HepG2 (cell line): ENCODE measurements around the gene SCARB2. TPM values are rescaled to one million over a fixed set of nuclear protein-coding genes. Genes with fewer than 3 reads are reported as not detected.
A peak's percentile ranks its signal among the peaks of the same experiment; 100 is the strongest.

Source experiments
- DR1 ChIP-seq: sonication (generic); formaldehyde crosslinking; IDR thresholded peaks from 2 replicates; pipeline ENCODE4 v1.8.0; 2021; ENCODE audit warnings: mild to moderate bottlenecking, missing genetic modification reagents, inconsistent platforms
- ETV5 ChIP-seq: IDR thresholded peaks from 2 replicates; pipeline ENCODE4 v1.6.1; 2018; ENCODE audit warnings: missing biosample characterization, missing genetic modification reagents, inconsistent platforms, borderline replicate concordance
- FOXM1 ChIP-seq: sonication (generic); formaldehyde crosslinking; IDR thresholded peaks from 2 replicates; pipeline ENCODE4 v1.5.0; 2020; ENCODE audit warnings: missing genetic modification reagents
- HIVEP1 ChIP-seq: sonication (generic); formaldehyde crosslinking; IDR thresholded peaks from 2 replicates; pipeline ENCODE4 v1.4.0; 2020; ENCODE audit warnings: mild to moderate bottlenecking, missing genetic modification reagents
- MXI1 ChIP-seq: IDR thresholded peaks from 3 replicates; pipeline ENCODE4 v1.6.1; 2012; ENCODE audit warnings: low read depth, low read length, inconsistent platforms, borderline replicate concordance
- SAP130 ChIP-seq: IDR thresholded peaks from 2 replicates; pipeline ENCODE4 v1.6.1; 2016; ENCODE audit warnings: low read depth
- SP2 ChIP-seq: sonication (generic); formaldehyde crosslinking; IDR thresholded peaks from 2 replicates; pipeline ENCODE4 v1.5.1; 2020; ENCODE audit warnings: mild to moderate bottlenecking, missing genetic modification reagents
- SPEN ChIP-seq: sonication (generic); formaldehyde crosslinking; IDR thresholded peaks from 2 replicates; pipeline ENCODE4 v1.5.1; 2020; ENCODE audit warnings: low read depth, mild to moderate bottlenecking, missing genetic modification reagents
- ZBTB1 ChIP-seq: sonication (generic); formaldehyde crosslinking; IDR thresholded peaks from 2 replicates; pipeline ENCODE4 v1.4.0; 2020; ENCODE audit warnings: missing genetic modification reagents, borderline replicate concordance
- ZNF30 ChIP-seq: sonication (generic); formaldehyde crosslinking; IDR thresholded peaks from 2 replicates; pipeline ENCODE4 v1.5.0; 2020; ENCODE audit warnings: mild to moderate bottlenecking, missing genetic modification reagents
- polyA plus RNA-seq, 8 experiments: library from polyadenylated mRNA; depleted of rRNA in 3 of 8; stranded (reverse) in 7 of 8; unstranded in 1 of 8; fragments of >200 nt; fragmentation: Illumina TruSeq in 4 of 8; extraction: Trizol in 4 of 8; gene quantifications; 2 replicates each; pipeline versions ENCODE4 v1.2.1 to v1.2.3, GENCODE V29; 2011 to 2016; ENCODE audit warnings: low read depth in 4 of 8, missing spikeins in 1 of 8, mixed read lengths in 1 of 8; ENCODE audit not compliant: insufficient read depth in 1 of 8
- total RNA-seq, 5 experiments: library from RNA; depleted of rRNA; stranded (reverse); fragments of >200 nt; fragmentation: Illumina TruSeq; extraction: Trizol; gene quantifications; 2 replicates each; pipeline ENCODE4 v1.2.3, GENCODE V29; 2016; ENCODE audit warnings: low read depth in 1 of 5
- TF ChIP-seq, protein P1 (sequence below): sonication (generic); formaldehyde crosslinking; conservative IDR thresholded peaks from 2 replicates; pipeline ENCODE4 v1.8.0; 2022; ENCODE audit warnings: missing genetic modification reagents
- TF ChIP-seq, protein P2 (sequence below): sonication (generic); formaldehyde crosslinking; IDR thresholded peaks from 2 replicates; pipeline ENCODE4 v1.4.0; 2020; ENCODE audit warnings: missing genetic modification reagents
- TF ChIP-seq, protein P3 (sequence below), 2 experiments: fragments of 450-650 bp in 1 of 2; sonication (generic) in 1 of 2; formaldehyde crosslinking in 1 of 2; IDR thresholded peaks; 2 replicates each; pipeline versions ENCODE4 v1.6.1 to v1.8.0; 2016 to 2022; ENCODE audit warnings: antibody characterized with exemption in 1 of 2, mild to moderate bottlenecking in 1 of 2, missing genetic modification reagents in 1 of 2

The SCARB2 gene
- total and polyA plus RNA-seq, 2 of the 13 experiments (the other 11 are each of a cell fraction or from before 2014, with no cell fraction given): 40.6 to 43.4 TPM

DNA sequence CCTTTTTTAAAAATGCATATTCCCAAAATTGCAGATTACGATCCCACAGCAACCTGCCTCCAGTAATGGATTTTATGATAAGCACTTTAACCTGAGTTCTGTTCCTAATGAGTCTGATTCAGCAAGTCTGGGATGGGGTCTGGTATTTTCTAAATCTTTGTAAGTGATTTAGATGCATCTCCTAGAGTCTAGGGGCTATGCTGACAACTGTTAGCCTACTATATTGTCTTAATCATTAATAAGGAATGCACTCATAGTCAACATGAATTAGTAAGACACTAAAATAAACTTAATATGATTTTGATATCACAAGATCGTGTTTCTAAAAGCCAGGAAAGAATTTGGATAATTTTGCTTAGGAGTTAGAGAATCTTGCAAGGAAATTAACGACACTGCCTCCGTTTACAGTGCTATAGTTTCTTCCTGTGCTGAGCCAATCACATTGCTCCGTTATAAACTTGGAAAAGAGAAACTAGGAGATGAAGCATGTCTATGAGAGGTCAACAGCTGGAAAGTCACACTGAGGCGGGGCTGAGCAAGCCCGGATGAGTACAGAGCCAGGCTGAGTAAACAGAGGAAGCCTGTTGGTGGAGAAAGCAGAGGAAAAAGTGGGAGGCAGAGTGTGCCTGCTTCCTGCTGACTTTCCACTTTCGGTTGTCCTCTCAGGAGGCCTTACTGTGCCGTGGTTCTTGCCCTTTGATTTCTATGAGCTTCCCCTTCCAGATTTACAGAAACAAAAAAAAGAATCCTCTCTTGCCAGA is 5.4 kb downstream of the SCARB2 start (continued):
- TF ChIP-seq ETV5 (CRISPR knock-in tag): peak; percentile 90
- peak; percentile 65; the same call in 1 of the 3 replicates for TF ChIP-seq MXI1
- TF ChIP-seq FOXM1 (CRISPR knock-in tag): no peak
- no peak for TF ChIP-seq ZBTB1 (CRISPR knock-in tag)
- TF ChIP-seq, protein P1, sequence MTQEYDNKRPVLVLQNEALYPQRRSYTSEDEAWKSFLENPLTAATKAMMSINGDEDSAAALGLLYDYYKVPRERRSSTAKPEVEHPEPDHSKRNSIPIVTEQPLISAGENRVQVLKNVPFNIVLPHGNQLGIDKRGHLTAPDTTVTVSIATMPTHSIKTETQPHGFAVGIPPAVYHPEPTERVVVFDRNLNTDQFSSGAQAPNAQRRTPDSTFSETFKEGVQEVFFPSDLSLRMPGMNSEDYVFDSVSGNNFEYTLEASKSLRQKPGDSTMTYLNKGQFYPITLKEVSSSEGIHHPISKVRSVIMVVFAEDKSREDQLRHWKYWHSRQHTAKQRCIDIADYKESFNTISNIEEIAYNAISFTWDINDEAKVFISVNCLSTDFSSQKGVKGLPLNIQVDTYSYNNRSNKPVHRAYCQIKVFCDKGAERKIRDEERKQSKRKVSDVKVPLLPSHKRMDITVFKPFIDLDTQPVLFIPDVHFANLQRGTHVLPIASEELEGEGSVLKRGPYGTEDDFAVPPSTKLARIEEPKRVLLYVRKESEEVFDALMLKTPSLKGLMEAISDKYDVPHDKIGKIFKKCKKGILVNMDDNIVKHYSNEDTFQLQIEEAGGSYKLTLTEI (CRISPR knock-in tag): no peak
- no peak for TF ChIP-seq SP2
- TF ChIP-seq, protein P2, sequence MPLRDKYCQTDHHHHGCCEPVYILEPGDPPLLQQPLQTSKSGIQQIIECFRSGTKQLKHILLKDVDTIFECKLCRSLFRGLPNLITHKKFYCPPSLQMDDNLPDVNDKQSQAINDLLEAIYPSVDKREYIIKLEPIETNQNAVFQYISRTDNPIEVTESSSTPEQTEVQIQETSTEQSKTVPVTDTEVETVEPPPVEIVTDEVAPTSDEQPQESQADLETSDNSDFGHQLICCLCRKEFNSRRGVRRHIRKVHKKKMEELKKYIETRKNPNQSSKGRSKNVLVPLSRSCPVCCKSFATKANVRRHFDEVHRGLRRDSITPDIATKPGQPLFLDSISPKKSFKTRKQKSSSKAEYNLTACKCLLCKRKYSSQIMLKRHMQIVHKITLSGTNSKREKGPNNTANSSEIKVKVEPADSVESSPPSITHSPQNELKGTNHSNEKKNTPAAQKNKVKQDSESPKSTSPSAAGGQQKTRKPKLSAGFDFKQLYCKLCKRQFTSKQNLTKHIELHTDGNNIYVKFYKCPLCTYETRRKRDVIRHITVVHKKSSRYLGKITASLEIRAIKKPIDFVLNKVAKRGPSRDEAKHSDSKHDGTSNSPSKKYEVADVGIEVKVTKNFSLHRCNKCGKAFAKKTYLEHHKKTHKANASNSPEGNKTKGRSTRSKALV (CRISPR knock-in tag): no peak
- no peak for TF ChIP-seq DR1
- TF ChIP-seq SPEN (CRISPR knock-in tag): 0 out of 2 replicates have a peak, but pooled peaks have one; percentile 31
- TF ChIP-seq, protein P3, sequence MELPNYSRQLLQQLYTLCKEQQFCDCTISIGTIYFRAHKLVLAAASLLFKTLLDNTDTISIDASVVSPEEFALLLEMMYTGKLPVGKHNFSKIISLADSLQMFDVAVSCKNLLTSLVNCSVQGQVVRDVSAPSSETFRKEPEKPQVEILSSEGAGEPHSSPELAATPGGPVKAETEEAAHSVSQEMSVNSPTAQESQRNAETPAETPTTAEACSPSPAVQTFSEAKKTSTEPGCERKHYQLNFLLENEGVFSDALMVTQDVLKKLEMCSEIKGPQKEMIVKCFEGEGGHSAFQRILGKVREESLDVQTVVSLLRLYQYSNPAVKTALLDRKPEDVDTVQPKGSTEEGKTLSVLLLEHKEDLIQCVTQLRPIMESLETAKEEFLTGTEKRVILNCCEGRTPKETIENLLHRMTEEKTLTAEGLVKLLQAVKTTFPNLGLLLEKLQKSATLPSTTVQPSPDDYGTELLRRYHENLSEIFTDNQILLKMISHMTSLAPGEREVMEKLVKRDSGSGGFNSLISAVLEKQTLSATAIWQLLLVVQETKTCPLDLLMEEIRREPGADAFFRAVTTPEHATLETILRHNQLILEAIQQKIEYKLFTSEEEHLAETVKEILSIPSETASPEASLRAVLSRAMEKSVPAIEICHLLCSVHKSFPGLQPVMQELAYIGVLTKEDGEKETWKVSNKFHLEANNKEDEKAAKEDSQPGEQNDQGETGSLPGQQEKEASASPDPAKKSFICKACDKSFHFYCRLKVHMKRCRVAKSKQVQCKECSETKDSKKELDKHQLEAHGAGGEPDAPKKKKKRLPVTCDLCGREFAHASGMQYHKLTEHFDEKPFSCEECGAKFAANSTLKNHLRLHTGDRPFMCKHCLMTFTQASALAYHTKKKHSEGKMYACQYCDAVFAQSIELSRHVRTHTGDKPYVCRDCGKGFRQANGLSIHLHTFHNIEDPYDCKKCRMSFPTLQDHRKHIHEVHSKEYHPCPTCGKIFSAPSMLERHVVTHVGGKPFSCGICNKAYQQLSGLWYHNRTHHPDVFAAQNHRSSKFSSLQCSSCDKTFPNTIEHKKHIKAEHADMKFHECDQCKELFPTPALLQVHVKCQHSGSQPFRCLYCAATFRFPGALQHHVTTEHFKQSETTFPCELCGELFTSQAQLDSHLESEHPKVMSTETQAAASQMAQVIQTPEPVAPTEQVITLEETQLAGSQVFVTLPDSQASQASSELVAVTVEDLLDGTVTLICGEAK (IDR thresholded peaks at IDR 0.05): no peak
- TF ChIP-seq, protein P3 (CRISPR knock-in tag; IDR thresholded peaks at IDR 0.05): peak; percentile 49; the same call in 1 of the 2 replicates
- TF ChIP-seq HIVEP1: no peak
- TF ChIP-seq ZNF30 (CRISPR knock-in tag): no peak
- peak; percentile 96 for TF ChIP-seq SAP130 (CRISPR knock-in tag)
